ENCODE results near the gene DKKL1.
"Not testable (repeated sequence)": the region's sequence is repeated elsewhere in the genome, so short reads cannot be mapped to it uniquely, and the experiment has no call there.

Gene DKKL1

DNA sequence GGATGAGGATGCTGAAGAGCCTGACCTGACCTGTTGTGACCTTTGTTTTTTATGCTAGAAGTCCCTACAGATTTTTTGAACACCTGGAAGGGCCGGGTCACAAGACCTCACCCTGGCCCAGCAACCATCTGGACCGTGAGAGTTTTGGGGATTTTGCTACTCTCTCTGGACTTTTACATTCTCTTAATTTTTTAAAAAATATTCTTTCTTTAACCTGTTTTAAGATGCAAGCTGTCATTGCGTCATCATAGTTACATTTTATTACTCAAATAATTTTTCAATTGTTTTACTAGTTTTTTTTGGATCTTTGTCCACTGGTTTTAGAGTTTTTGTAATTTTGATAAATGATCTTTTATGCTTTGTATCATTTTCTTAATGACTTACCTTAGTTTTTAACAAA is 7.5 kb downstream of the DKKL1 start:
- Histone ChIP-seq H3K27ac (no peak overlapping the region), H3K36me3 (peaks cover 0 to 7% (median 0%) of the 10 kb centered on the region in 3 donors), H3K27me3 (peaks cover 0 to 14% of the 10 kb centered on the region in 2 donors), H3K4me3 (no peak overlapping the region), H3K9me3 (peaks cover 0 to 26% (median 13%) of the 10 kb centered on the region in 3 donors), H3K4me1 (no peaks in the 10 kb centered on the region)
- intact Hi-C loops (cut with DNase I; ENCODE audit: low total_unique reads): no loop called here
- TF ChIP-seq CTCF (IDR thresholded peaks at IDR 0.05): no peak
- no peak for DNase-seq

GRCh38 chr19:49373174-49373573 is 9.5 kb downstream of the DKKL1 start:
- H3K27me3 ChIP-seq: peaks cover 0 to 23% of the 10 kb centered on the region in 2 donors
- H3K4me1 ChIP-seq; intact Hi-C loops (cut with DNase I; ENCODE audit: low total_unique reads); H3K36me3 ChIP-seq; DNase-seq; H3K4me3 ChIP-seq; H3K27ac ChIP-seq: not testable (repeated sequence)
- peaks cover 0 to 26% (median 13%) of the 10 kb centered on the region in 3 donors for H3K9me3 ChIP-seq

- H3K4me3 ChIP-seq: no peak overlapping the region
- peaks cover 0 to 2% (median 0%) of the 10 kb centered on the region in 3 donors for H3K36me3 ChIP-seq
- no peak overlapping the region for H3K27ac ChIP-seq
- H3K27me3 ChIP-seq: peaks cover 0 to 23% of the 10 kb centered on the region in 2 donors
- H3K9me3 ChIP-seq: peaks cover 0 to 10% (median under 1%) of the 10 kb centered on the region in 3 donors
- intact Hi-C loops (cut with DNase I; ENCODE audit: low total_unique reads): no loop called here
- H3K4me1 ChIP-seq: no peaks in the 10 kb centered on the region
- no peak for TF ChIP-seq CTCF (IDR thresholded peaks at IDR 0.05)
- DNase-seq: no peak
These were observed 11.2 kb downstream of the DKKL1 start for GRCh38 chr19:49374665-49375434.

DNA sequence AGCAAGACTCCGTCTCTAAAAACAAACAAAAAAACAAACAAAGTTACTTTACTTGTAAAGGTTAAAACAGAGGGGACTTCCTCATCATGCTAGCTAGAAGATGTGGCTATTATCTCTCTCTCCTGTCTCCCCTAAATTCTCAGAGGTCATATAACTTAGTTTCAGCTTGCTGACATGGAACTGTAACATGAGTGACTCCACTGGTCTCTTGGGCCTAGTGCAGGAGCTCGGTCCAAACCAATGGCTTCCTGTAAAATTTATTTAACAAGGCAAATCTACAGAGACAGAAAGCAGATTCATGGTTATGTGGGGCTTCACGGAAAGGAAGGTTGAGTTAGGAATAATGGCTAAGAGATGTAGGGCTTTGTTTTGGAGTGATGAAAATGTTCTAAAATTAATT is 14.8 kb downstream of the DKKL1 start:
- Histone ChIP-seq H3K4me1 (no peaks in the 10 kb centered on the region), H3K36me3 (no peaks in the 10 kb centered on the region), H3K9me3 (peaks cover 0 to 14% (median 10%) of the 10 kb centered on the region in 3 donors), H3K4me3 (no peak overlapping the region), H3K27me3 (peaks cover 0 to 20% of the 10 kb centered on the region in 2 donors), H3K27ac (no peak overlapping the region)
- intact Hi-C loops (cut with DNase I; ENCODE audit: low total_unique reads): no loop called here
- no peak for TF ChIP-seq CTCF (IDR thresholded peaks at IDR 0.05)
- no peak for DNase-seq

DNA sequence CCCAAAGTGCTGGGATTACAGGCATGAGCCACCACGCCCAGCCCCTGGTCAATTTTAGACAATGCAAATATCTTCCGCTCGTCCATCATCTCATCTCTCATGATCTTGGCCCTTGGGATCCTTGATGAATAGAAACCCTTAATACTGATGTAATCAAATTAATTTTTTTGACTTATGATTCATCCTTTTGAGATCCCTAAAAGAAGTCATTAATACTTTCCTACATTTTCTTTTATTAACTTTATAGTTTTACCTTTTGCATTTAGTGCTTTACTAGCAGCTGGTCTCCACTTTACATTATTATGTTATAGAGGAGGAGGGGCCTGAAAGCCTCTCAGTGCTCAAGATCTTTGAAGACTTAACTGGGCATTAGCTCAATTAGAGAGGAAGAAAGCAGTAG is 16.7 kb downstream of the DKKL1 start:
- H3K27me3 ChIP-seq: peaks cover 0 to 21% of the 10 kb centered on the region in 2 donors
- H3K27ac ChIP-seq: no peak overlapping the region
- intact Hi-C loops (cut with DNase I; ENCODE audit: low total_unique reads): no loop called here
- DNase-seq: no peak
- no peak overlapping the region for H3K4me3 ChIP-seq
- no peaks in the 10 kb centered on the region for H3K36me3 ChIP-seq
- H3K9me3 ChIP-seq: peaks cover 0 to 14% (median 10%) of the 10 kb centered on the region in 3 donors
- TF ChIP-seq CTCF (IDR thresholded peaks at IDR 0.05): no peak
- no peaks in the 10 kb centered on the region for H3K4me1 ChIP-seq

- DNase-seq: no peak
- intact Hi-C loops (cut with DNase I; ENCODE audit: low total_unique reads): no loop called here
- Histone ChIP-seq H3K27me3 (peaks cover 0 to 15% of the 10 kb centered on the region in 2 donors), H3K36me3 (no peaks in the 10 kb centered on the region), H3K4me3 (no peak overlapping the region), H3K9me3 (peaks cover 0 to 14% (median 10%) of the 10 kb centered on the region in 3 donors), H3K4me1 (no peaks in the 10 kb centered on the region), H3K27ac (no peak overlapping the region)
- TF ChIP-seq CTCF (IDR thresholded peaks at IDR 0.05): no peak
These were observed 19.0 kb downstream of the DKKL1 start for GRCh38 chr19:49382639-49383038.

Data from tibial artery (tissue), 4 donors.